Left hindlimb (tissue), 1 donor: Measurements from ENCODE around the gene METTL8.
"Not testable (repeated sequence)": the region's sequence is repeated elsewhere in the genome, so short reads cannot be mapped to it uniquely, and the experiment has no call there.

Experiments
- DNase-seq: peaks from one replicate; pipeline ENCODE4 v3.0.0-alpha.2; 2018

Gene METTL8

GRCh38 chr2:171394164-171394740 lies 39.5 kb downstream of the METTL8 start:
- no peak for DNase-seq

DNA sequence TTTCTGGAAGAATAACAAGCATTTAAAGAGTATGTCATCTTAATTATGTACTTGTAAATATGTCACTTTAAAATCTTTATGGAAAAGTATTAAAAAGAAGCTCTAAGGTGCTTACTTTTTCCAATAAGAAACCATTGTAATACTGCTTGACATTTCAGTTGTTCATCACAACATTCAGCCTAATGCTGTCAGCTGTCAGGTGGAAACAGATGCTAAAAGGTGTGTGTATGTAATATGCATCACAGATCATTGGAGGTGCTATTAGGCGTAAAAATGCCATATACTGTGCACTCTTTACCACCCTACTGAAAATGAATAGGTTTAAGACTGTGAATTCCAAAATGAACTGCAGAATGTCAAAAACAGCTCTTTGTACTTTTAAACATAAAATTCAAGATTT lies 40.3 kb downstream of the METTL8 start:
- no peak for DNase-seq

GRCh38 chr2:171391532-171391931 lies 42.3 kb downstream of the METTL8 start:
- DNase-seq, result no peak

DNA sequence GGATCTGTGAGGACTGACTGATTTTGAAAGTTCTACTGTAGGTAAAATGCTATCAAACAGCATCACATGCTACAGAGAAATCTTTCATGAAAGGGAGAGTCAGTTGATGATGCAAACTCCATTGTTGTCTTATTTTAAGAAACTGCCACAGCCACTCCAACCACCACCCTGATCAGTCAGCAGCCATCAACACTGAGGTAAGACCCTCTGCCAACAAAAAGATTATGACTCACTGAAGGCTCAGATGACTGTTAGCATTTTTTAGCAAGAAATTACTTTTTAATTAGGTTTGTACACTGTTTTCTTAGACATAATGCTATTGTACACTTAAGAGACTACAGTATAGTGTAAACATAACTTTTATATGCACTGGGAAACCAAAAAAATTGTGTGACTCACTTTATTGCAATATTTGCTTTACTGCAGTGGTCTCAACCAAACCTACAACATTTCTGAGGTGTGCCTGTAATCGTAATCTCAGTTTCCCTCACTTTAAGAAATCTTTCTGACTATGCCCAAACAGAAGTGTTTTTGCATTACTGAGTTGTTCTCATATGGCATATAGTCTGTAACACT lies 42.8 kb downstream of the METTL8 start:
- DNase-seq, result no peak

DNA sequence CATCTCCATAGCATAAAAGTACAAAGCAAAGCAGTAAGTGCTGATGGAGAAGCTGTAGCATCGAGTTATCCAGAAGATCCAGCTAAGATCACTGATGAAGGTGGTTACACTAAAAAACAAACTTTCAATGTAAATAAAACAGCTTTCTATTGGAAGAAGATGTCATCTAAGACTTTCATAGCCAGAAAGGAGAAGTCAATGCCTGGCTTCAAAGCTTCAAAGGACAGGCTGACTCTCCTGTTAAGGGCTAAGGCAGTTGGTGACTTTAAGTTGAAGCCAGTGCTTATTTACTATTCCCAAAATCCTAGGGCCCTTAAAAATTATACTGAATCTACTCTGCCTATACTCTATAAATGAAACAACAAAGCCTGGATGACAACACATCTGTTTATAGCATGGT lies 44.0 kb downstream of the METTL8 start:
- DNase-seq, result no peak

- DNase-seq, result no peak
Measured at GRCh38 chr2:171389325-171389724, 44.5 kb downstream of the METTL8 start.

DNA sequence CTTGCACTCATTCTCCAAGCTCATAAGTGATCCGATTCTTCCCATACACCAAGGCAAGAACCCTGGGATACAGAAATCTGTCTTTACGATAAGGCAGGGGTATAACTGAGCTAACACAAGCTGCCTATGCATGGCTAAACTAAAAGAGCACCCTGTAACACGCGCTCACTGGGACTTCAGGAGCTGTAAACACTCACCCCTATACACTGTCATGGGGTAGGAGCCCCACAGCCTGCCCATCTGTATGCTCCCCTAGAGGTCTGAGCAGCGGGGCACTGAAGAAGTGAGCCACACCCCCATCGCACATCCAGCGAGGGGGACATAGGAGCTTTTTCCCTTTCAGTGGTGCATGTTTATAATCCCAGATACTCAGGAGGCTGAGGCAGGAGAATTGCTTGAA lies 46.7 kb downstream of the METTL8 start:
- DNase-seq, result no peak

DNA sequence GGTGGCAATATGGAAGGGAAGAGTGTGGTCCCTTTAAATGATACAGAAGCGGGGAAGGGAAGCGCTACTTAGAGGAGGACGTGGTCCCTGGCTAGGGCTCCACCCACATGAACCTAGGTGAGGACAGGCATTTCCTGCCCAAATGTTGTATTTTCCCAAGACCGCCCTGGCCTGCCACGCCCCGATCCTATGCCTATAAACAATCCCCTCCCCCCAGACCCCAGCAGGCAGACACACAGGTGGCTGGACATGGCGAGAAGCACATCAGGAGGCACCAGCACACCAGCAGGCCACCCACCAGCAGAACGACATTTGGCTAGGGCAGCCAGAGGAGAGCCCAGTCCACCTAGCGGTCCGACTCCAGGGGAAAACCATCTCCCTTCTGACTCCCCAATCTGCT lies 47.2 kb downstream of the METTL8 start:
- DNase-seq, result peak; percentile 25

GRCh38 chr2:171383134-171383533 lies 50.7 kb downstream of the METTL8 start:
- DNase-seq, result no peak

DNA sequence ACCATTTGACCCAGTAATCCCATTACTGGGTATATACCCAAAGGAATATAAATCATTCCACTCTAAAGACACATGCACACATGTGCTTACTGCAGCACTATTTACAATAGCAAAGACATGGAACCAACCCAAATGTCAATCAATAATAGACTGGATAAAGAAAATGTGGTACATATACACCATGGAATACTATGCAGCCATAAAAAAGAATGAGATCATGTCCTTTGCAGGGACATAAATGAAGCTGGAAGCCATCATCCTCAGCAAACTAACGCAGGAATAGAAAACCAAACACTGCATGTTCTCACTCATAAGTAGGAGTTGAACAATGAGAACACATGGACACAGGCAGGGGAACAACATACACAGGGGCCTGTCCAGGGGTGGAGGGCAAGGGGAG lies 51.6 kb downstream of the METTL8 start:
- not testable (repeated sequence) for DNase-seq

GRCh38 chr2:171377852-171378251 lies 55.9 kb downstream of the METTL8 start:
- DNase-seq, result not testable (repeated sequence)

- DNase-seq, result no peak
Measured at GRCh38 chr2:171367692-171368091, 66.1 kb downstream of the METTL8 start.

DNA sequence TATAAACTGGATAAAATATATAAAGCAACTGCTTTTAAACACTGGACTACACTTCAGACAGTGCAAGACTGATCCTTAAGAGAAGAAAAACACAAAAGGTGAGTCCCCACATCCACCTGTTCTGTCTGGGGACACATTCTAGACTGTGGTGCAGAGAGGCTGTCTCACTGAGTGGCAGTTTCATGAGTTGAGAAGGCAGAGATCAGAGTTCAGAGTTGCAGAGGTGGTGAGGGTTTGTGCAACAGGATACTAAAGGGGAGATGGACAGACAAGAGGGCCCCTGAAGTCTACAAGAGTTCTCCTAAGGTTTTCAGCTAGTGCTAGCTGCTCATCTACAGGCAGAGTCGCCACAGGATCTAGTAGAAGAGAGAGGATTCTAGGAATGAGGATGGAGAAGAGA lies 68.0 kb downstream of the METTL8 start:
- DNase-seq, result no peak

DNA sequence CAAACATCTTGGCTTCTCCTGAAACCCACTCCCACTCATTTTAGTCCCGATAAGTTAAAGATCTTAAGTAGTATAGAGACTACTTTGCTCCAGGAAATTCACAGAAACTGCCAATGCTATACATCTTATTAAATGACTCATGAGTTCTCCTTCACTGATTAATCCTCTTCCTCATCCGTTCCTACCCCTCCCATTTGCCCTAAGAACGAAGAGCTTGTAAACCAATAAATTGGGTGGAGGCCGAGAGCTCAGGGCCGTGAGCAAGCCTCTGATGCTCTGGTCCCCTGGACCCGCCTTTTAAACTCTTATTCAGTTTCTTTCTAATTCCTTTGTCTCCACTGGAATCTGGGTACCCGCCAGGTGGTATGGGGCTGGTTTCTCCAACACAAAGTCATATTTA lies 68.6 kb downstream of the METTL8 start:
- DNase-seq, result no peak

GRCh38 chr2:171362396-171362795 lies 71.4 kb downstream of the METTL8 start:
- no peak for DNase-seq

- DNase-seq, result no peak
Measured at GRCh38 chr2:171360905-171361304, 72.9 kb downstream of the METTL8 start.

DNA sequence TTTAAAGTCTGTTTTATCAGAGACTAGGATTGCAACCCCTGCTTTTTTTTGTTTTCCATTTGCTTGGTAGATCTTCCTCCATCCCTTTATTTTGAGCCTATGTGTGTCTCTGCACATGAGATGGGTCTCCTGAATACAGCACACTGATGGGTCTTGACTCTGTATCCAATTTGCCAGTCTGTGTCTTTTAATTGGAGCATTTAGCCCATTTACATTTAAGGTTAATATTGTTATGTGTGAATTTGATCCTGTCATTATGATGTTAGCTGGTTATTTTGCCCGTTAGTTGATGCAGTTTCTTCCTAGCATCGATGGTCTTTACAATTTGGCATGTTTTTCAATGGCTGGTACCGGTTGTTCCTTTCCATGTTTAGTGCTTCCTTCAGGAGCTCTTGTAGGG lies 80.0 kb downstream of the METTL8 start:
- DNase-seq, result not testable (repeated sequence)

GRCh38 chr2:171348056-171348455 lies 85.7 kb downstream of the METTL8 start:
- no peak for DNase-seq

GRCh38 chr2:171347591-171348032 lies 86.2 kb downstream of the METTL8 start:
- peak; percentile 56 for DNase-seq

- DNase-seq, result no peak
Measured at GRCh38 chr2:171346723-171347557, 86.8 kb downstream of the METTL8 start.

DNA sequence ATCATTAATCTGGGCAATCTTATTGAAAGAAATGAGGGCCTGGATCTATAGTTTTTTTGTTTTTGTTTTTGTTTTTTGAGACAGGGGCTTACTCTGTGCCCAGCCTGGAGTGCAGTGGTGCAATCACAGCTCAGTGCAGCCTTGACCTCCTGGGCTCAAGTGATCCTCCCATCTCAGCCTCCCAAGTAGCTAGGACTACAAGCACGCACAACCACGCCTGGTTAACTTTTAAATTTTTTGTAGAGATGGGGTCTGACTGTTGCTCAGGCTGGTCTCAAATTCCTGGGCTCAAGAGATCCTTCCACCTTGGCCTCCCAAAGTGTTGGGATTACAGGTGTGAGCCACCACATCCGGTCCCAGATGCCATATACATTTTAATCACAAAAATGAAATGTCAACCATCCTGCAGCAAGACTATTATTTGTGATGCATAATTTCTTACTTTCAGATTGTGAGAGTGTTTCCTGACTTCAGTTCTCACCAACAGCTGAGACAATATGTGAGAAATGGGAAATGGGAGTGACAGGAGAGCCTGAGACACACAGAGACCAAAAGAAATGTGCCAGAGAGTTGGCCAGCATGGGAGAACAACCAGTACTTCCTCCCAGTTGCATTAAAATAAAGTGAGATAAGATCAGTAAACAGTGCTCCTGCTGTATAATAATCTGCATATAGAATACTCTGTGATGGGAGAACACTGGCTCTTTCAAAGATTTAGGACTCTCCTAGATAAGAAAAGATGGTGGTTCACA lies 87.6 kb downstream of the METTL8 start:
- DNase-seq, result no peak

DNA sequence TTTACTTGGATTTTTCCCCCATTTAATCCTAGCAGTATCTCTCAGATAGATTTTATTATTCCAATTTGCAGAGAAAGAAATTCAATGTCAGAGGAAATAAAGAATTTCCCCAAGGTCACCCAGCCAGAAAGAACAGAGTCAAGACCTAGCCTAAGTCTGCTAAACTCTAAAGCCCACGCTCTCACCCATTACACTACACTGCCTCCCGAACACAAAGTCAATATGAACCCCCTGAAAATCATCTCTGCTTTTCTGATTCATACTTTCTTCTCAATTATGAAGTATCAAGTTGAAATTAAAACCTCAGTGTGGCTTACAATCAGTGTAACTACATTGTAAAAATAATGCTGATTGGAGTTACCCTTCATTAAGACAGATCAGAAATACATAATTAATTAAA lies 89.6 kb downstream of the METTL8 start:
- no peak for DNase-seq

GRCh38 chr2:171342067-171342413 lies 91.8 kb downstream of the METTL8 start:
- DNase-seq, result no peak
